OCI-LY3 (cell line): ENCODE data around the gene SCLY.

Source experiments
- H2AFZ ChIP-seq: fragments of 200-600, 300-600 bp; shearing (Covaris generic); 2 replicates; pipeline ENCODE4 v1.6.0; 2014; ENCODE audit warnings: antibody characterized with exemption, low read depth, low read length
- H3K27ac ChIP-seq: fragments of 200-600, 300-600 bp; sonication (generic); 2 replicates; pipeline ENCODE4 v1.5.1; 2014; ENCODE audit warnings: mild to moderate bottlenecking, low read length, moderate library complexity, mixed read lengths
- H3K27me3 ChIP-seq: fragments of 200-600, 300-600 bp; sonication (generic); 2 replicates; pipeline ENCODE4 v1.6.1; 2014; ENCODE audit warnings: low read depth, low read length, mixed read lengths
- H3K36me3 ChIP-seq: fragments of 200-600, 300-600 bp; sonication (generic); replicated peaks from 2 replicates; pipeline ENCODE3; 2014; ENCODE audit warnings: low read depth, low read length, mixed read lengths
- H3K4me1 ChIP-seq: fragments of 300-600, 200-600 bp; sonication (generic); 2 replicates; pipeline ENCODE4 v1.6.1; 2014; ENCODE audit warnings: low read length, mixed read lengths
- H3K4me2 ChIP-seq: fragments of 200-600, 300-600 bp; sonication (generic); 2 replicates; pipeline ENCODE4 v1.6.1; 2014; ENCODE audit warnings: low read length, mixed read lengths
- H3K4me3 ChIP-seq: fragments of 300-600, 200-600 bp; sonication (generic); 2 replicates; pipeline ENCODE4 v1.5.1; 2014; ENCODE audit warnings: antibody characterized with exemption, mild to moderate bottlenecking, low read length, moderate library complexity
- H3K79me2 ChIP-seq: fragments of 300-600, 200-600 bp; shearing (Covaris generic); 2 replicates; pipeline ENCODE4 v1.6.1; 2014; ENCODE audit warnings: mild to moderate bottlenecking, low read length, mixed read lengths
- H3K9ac ChIP-seq: fragments of 300-600, 200-600 bp; shearing (Covaris generic); 2 replicates; pipeline ENCODE4 v1.6.0; 2014; ENCODE audit warnings: mild to moderate bottlenecking, low read length, moderate library complexity
- H3K9me3 ChIP-seq: fragments of 200-600, 300-600 bp; shearing (Covaris generic); 2 replicates; pipeline ENCODE4 v1.6.1; 2014; ENCODE audit warnings: low read length, mixed read lengths; ENCODE audit not compliant: insufficient read depth
- H4K20me1 ChIP-seq: fragments of 200-600, 300-600 bp; sonication (generic); 2 replicates; pipeline ENCODE4 v1.6.1; 2016; ENCODE audit warnings: low read length, mixed read lengths; ENCODE audit not compliant: insufficient read depth
- EZH2phosphoT487 ChIP-seq: fragments of 200-600 bp; shearing (Covaris generic); IDR thresholded peaks from 2 replicates; pipeline ENCODE4 v1.6.1; 2018; ENCODE audit warnings: antibody characterized with exemption, mixed run types, low read depth
- TF ChIP-seq, protein P1 (sequence below): fragments of 200-600, 300-600 bp; sonication (generic); IDR thresholded peaks from 2 replicates; pipeline ENCODE4 v1.5.1; 2014; ENCODE audit warnings: antibody characterized with exemption, low read length, low read depth

SCLY gene

DNA sequence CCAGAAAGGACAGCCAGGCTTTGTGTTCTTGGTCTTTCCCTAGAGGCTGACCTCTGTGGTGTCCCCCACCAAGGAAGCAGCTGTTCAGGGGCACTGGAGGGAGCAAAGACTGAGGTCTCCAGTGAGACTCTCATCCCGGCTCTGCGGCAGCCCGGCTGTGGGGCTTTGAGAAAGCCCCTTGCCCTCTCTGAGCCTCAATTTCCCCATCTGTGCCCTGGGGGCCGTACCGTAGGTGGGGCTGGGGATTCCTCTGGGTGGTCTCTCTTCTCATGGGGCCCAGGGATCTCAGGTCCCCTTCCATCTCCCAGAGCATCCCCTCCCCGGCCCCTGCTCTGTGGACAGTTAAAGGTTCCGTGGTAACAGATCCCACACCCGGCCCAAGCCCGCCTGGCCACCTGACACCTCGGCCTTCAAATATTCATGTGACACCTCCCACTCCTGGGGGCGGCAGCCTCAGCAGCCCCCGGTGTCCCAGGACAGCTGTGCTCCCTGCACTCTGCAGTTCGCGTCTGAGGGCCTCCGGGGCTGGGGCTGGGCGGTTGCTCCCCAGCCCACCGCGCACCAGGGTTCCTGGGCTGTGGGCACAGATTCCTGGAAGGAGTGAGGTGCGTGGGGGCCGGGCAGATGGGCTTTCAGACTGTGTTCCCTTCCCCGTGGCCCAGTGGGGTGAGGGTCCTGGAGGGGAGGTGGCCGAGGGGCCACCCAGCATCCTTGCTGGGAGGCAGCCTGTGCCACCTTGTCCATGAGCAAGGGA lies 62.6 kb downstream of the SCLY start:
- Histone ChIP-seq H3K27me3 (no peaks in the 10 kb centered on the region), H3K4me2 (no peak overlapping the region), H4K20me1 (no peaks in the 10 kb centered on the region), H2AFZ (no peak overlapping the region), H3K9me3 (0 out of 2 replicates have a peak, but pooled peaks cover 4% of the 10 kb centered on the region), H3K4me3 (no peak overlapping the region), H3K4me1 (peaks cover 12% of the 10 kb centered on the region), H3K27ac (no peak overlapping the region), H3K36me3 (no peaks in the 10 kb centered on the region), H3K9ac (no peak overlapping the region), H3K79me2 (no peaks in the 10 kb centered on the region)
- TF ChIP-seq, protein P1, sequence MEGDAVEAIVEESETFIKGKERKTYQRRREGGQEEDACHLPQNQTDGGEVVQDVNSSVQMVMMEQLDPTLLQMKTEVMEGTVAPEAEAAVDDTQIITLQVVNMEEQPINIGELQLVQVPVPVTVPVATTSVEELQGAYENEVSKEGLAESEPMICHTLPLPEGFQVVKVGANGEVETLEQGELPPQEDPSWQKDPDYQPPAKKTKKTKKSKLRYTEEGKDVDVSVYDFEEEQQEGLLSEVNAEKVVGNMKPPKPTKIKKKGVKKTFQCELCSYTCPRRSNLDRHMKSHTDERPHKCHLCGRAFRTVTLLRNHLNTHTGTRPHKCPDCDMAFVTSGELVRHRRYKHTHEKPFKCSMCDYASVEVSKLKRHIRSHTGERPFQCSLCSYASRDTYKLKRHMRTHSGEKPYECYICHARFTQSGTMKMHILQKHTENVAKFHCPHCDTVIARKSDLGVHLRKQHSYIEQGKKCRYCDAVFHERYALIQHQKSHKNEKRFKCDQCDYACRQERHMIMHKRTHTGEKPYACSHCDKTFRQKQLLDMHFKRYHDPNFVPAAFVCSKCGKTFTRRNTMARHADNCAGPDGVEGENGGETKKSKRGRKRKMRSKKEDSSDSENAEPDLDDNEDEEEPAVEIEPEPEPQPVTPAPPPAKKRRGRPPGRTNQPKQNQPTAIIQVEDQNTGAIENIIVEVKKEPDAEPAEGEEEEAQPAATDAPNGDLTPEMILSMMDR, result no peak
- no peak for TF ChIP-seq EZH2phosphoT487

DNA sequence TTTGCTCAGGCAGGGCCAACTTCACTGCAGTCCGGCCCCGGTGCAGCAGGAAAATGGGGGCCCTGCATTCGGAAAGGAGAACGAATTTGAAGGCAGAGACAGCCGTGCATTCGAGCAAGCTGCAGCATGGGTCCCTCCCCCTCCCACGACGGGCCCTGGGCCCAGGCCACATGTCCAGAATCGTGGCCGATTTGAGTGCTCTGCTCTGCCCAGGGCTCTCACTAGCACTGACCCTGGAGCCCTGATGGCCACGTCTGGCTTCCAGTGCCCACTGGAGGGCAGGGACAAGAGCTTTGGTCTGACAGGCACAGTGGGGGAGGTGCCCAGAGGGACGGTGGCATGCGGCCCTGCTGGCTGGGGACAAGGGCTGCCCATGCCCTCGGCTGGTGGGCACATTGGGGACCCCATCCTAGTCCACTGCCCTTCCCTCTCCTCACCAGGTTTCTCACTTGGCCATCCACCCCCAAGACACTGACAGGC lies 63.2 kb downstream of the SCLY start:
- no peak overlapping the region for H3K27ac ChIP-seq
- H3K4me3 ChIP-seq, result no peak overlapping the region
- peaks cover 12% of the 10 kb centered on the region for H3K4me1 ChIP-seq
- no peaks in the 10 kb centered on the region for H3K79me2 ChIP-seq
- no peaks in the 10 kb centered on the region for H4K20me1 ChIP-seq
- no peak overlapping the region for H2AFZ ChIP-seq
- H3K9me3 ChIP-seq, result 0 out of 2 replicates have a peak, but pooled peaks cover 4% of the 10 kb centered on the region
- no peaks in the 10 kb centered on the region for H3K27me3 ChIP-seq
- no peak overlapping the region for H3K4me2 ChIP-seq
- H3K36me3 ChIP-seq, result no peaks in the 10 kb centered on the region
- no peak overlapping the region for H3K9ac ChIP-seq
- TF ChIP-seq, protein P1, result no peak
- no peak for TF ChIP-seq EZH2phosphoT487

- no peaks in the 10 kb centered on the region for H3K27me3 ChIP-seq
- no peaks in the 10 kb centered on the region for H3K79me2 ChIP-seq
- H3K9me3 ChIP-seq, result 0 out of 2 replicates have a peak, but pooled peaks cover 4% of the 10 kb centered on the region
- no peaks in the 10 kb centered on the region for H3K36me3 ChIP-seq
- TF ChIP-seq EZH2phosphoT487, result no peak
- TF ChIP-seq, protein P1, result no peak
- H3K27ac ChIP-seq, result no peak overlapping the region
- H3K4me2 ChIP-seq, result no peak overlapping the region
- H2AFZ ChIP-seq, result no peak overlapping the region
- peaks cover 9% of the 10 kb centered on the region for H3K4me1 ChIP-seq
- no peaks in the 10 kb centered on the region for H4K20me1 ChIP-seq
- no peak overlapping the region for H3K9ac ChIP-seq
- no peak overlapping the region for H3K4me3 ChIP-seq
Observed at GRCh38 chr2:238124488-238125126, 63.8 kb downstream of the SCLY start.

- H3K4me2 ChIP-seq, result no peak overlapping the region
- no peaks in the 10 kb centered on the region for H3K27me3 ChIP-seq
- H3K27ac ChIP-seq, result no peak overlapping the region
- no peaks in the 10 kb centered on the region for H3K36me3 ChIP-seq
- H3K4me1 ChIP-seq, result peaks cover 2% of the 10 kb centered on the region
- H3K9me3 ChIP-seq, result 0 out of 2 replicates have a peak, but pooled peaks cover 4% of the 10 kb centered on the region
- H2AFZ ChIP-seq, result no peak overlapping the region
- no peak overlapping the region for H3K9ac ChIP-seq
- H3K79me2 ChIP-seq, result no peaks in the 10 kb centered on the region
- TF ChIP-seq EZH2phosphoT487, result no peak
- TF ChIP-seq, protein P1, result no peak
- H3K4me3 ChIP-seq, result no peak overlapping the region
- H4K20me1 ChIP-seq, result no peaks in the 10 kb centered on the region
Observed at GRCh38 chr2:238125127-238125885, 64.5 kb downstream of the SCLY start.
